Right forelimb (tissue), 1 donor: Measurements from ENCODE around the gene FBLN1.
"Not testable (repeated sequence)": the region's sequence is repeated elsewhere in the genome, so short reads cannot be mapped to it uniquely, and the experiment has no call there.

ENCODE experiments used
- DNase-seq: peaks from one replicate; pipeline ENCODE4 v3.0.0-alpha.2; 2018

FBLN1 gene

DNA sequence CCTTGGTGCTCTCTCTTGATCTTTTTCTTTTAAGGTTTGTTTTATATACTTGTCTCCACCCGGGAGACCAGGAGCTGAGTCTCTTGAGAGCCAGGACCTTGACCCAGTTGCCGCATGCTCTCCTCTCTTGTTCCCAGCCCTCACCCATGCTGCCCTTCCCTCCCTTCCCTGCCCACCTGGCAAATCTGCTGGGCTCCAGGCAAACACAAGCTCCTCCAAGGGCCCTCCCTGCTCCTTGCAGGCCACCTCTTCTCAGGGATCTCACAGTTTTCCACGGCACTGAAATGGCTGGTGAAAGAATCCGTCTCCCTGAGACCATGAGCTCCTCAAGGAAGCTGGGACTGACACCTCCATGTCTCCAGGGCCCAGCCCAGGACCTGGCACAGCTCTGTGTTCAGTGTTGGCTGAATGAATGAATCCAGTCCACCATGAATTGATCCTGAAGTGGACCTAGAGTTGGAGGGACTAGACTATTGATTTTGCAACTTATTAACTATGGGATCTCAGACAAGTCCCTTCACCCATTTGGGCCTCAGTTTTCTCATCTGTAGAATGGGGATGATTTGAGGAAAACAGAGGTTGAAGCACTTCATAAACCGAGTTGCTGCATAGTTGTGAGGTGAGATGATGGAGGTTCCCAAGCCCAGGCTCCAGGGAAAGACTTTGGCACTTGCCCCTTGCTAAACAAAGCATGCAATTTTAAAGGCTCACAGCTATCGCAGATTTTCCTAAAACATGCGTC lies 25.1 kb upstream of the FBLN1 start:
- no peak for DNase-seq

DNA sequence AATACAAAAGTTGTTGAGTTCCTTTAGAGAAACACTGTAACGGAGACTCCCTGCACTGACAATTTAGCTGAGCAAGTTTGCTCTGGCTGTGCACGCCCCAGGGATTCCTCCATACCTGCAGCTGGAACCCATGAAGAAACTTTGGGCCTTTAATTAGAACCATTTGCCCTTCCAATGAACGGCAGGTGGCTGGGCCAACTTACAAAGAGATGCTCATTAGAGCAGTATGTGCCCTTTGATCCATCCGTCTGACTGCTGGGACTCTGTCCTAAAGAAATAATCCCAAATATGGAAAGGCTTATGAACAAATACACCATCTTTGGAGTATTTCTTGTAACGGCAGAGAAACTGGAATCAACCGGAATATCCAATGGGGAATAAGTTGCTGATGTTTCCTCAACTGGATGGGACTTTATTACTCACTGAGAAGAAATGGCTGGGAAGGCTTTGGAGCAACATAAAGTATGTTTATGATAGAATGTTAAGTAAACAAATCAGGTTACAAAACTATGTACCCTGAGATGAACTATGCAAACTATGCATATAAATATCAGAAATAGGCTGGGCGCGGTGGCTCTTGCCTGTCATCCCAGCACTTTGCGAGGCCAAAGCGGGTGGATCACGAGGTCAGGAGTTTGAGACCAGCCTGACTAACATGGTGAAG lies 24.4 kb upstream of the FBLN1 start:
- DNase-seq, result no peak

GRCh38 chr22:45480717-45481116 lies 22.0 kb upstream of the FBLN1 start:
- no peak for DNase-seq

DNA sequence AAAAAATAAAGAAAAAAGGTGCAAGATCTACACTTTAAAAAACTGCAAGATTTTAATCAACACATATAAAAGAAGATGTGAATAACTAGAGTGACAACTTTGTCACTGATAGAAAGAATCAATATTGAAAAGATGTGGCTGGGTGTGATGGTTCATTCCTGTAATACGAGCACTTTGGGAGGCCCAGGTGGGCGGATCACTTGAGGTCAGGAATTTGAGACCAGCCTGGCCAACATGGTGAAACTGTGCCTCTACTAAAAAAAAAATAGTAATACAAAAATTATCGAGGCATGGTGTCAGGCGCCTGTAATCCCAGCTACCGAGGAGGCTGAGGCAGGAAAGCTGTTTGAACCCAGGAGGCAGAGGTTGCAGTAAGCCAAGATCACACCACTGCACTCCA lies 21.0 kb upstream of the FBLN1 start:
- DNase-seq, result no peak

GRCh38 chr22:45482169-45482568 lies 20.5 kb upstream of the FBLN1 start:
- no peak for DNase-seq

DNA sequence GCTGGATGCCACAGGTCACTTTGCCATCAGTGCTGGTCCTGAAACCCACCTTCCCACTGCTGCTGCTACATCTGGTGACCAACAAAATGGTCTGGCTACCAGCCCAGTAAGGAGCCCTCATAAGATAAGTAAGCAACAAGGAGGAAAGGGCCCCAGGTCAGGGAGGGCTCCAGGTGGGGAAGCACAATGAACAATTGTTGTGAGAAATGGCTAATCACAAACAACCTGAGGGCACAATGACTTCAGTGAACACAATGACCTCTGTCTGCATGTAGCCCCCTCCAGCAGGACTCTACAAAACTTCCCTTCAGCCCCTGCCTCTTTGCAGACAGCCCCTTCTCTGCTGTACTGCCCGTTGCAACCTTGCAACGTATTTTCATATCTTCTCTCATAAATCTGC lies 19.4 kb upstream of the FBLN1 start:
- no peak for DNase-seq

DNA sequence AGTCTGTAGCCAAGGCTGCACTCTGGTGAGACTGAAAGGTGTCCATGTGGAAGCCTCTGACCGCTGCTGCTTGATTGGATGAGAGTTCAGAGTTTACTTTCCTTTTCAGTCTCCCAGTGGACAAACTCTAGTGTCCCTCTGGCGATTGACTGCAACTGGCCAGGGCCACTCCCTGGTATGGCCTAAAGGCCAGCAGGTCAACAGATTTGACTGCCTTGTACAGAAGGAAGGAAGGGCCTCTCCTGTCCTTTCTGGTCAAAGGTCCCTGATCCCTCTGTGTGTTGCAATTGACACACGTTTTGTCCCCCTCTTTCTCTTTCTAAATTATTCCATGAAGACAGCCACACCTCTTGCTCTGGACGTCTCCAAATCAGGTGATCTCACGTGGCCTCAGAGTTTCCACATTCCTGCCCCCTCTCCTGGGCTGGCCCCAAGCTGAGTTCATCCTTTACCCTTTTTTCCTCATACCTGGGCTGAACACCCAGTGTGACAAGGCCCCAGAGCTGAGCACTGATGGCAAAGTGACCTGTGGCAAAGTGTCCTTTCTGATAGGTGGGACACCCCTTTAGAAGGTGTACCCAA lies 18.7 kb upstream of the FBLN1 start:
- no peak for DNase-seq

- no peak for DNase-seq
Measured at GRCh38 chr22:45484742-45485141, 17.9 kb upstream of the FBLN1 start.

GRCh38 chr22:45485261-45485660 lies 17.4 kb upstream of the FBLN1 start:
- DNase-seq, result no peak

- DNase-seq, result no peak
Measured at GRCh38 chr22:45488764-45489370, 13.8 kb upstream of the FBLN1 start.

GRCh38 chr22:45490836-45491235 lies 11.8 kb upstream of the FBLN1 start:
- no peak for DNase-seq

- DNase-seq, result no peak
Measured at GRCh38 chr22:45491841-45492240, 10.8 kb upstream of the FBLN1 start.

GRCh38 chr22:45493286-45493771 lies 9.4 kb upstream of the FBLN1 start:
- DNase-seq, result no peak

- not testable (repeated sequence) for DNase-seq
Measured at GRCh38 chr22:45494306-45494705, 8.4 kb upstream of the FBLN1 start.

- DNase-seq, result not testable (repeated sequence)
Measured at GRCh38 chr22:45495616-45496015, 7.1 kb upstream of the FBLN1 start.

GRCh38 chr22:45496451-45496941 lies 6.2 kb upstream of the FBLN1 start:
- DNase-seq, result no peak

DNA sequence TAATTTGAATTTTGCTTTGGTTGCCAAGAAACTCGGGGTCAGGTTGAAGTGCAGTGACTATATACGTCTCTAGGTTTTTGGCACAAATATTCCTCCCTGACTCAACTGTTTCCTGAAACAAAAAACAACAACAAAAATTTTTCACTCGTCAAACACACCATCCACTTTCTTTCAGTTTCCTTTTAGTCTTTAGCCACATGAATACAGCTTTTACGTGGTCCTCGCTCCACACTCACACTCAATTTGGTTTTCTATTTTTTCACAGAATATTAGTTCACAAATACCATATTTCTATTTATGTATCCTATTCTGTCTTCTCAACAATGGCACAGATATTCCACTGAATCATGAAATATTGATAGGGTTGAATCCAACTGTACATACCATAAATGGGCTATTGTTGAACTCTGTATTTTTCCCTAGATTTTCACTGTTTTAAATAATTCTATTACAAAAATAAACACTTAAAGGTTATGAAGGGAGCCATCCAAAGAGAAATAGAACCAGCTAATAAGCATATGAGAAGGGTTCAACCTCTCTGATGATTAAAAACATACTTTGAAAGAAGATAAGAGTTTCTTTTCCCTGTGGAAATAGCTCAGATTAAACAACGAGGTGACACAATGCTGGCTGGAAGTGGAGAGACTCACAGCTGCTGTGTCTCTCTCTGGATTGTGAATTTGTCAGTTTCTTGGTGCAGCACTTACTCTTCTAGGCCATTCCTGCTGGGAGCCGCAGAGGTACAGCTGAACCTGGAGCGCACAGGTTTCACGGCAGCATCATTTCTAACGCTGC lies 5.1 kb upstream of the FBLN1 start:
- no peak for DNase-seq

DNA sequence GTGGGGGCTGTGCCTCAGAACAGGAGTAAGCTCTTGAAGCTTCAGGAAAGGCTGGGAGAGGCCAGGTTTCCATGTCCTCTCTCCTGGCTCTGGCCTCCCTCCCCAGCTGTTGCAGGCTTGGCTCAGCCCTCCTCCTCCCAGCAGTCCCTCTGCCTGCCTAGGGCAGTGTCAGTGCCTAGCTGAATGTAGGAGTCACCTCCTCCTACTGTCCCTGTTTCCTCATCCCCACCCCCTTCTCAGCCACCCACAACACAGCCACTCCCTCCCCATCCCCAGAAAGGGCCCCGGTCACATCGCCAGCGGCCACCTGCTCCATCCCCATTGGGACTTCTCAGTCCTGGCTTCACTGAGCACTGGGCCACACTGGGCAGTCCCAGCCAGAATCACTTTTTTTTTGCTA lies 2.9 kb upstream of the FBLN1 start:
- no peak for DNase-seq

DNA sequence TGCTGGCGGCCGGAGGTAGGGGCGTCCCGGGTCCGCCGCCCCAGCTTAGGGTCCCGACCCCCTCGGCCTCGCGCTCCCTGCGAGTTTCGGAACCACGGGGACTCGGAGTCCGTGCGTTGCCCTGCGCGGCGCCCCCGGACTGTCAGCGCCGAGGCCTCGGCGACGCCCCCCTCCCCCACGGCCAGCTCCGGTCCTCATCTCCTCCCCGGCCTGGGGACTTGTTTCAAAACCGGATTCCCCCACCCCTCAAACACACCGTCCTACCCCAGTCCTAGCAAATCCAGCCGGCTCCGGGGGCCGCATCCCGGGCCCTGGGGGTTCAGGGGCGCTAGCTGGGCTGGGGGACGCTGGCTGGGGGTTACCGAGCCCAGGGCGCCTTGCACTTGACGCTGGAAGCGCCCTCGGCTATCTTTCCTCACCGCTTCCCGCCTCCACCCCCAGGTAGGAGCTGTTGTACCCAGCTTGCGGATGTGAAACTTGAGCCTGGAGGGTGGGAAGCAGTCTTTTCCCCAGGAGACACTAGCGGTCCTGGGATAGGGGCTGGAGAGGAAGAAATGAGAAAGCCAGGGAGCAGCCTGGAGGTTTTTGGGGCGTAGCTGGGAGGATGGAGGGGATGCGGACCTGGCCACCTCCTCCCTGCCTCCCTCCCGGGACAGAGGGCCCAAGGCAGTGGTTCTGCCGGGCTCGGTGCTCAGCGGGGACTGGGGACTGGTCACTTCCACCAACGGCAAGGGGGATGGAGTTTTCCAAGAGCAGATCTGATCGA lies 550 bp downstream of the FBLN1 start:
- DNase-seq, result no peak

DNA sequence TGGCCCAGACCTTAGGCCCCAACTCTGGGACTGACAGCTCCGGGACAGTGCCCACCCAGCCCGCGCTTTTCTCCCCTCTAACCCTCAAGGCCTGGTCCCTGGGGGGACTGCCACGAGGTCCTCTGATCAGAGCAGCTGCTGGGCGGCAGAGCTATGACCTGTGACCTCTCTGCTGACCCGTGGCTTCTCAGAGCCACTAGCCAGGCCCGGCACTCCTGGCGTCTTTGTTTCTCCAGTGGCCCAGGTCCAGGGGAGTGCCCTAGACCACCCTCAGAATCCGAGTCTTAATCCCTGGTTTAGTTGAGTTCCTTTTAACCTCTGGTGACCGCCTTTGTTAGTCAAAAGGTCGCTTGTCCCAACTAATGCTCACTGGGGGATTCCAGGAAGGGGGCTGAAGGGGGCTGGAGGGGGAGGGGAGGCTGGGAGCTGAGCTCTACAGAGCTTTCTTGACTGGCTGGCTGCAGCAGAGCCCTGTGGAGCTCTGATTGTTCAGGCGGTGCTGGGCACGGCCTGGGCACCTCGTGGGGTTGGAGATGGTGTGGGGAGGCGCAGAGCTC lies 1.2 kb downstream of the FBLN1 start:
- DNase-seq, result no peak
